ENCODE data around the gene NNMT.
A peak's percentile ranks its signal among the peaks of the same experiment; 100 is the strongest.

NNMT gene

DNA sequence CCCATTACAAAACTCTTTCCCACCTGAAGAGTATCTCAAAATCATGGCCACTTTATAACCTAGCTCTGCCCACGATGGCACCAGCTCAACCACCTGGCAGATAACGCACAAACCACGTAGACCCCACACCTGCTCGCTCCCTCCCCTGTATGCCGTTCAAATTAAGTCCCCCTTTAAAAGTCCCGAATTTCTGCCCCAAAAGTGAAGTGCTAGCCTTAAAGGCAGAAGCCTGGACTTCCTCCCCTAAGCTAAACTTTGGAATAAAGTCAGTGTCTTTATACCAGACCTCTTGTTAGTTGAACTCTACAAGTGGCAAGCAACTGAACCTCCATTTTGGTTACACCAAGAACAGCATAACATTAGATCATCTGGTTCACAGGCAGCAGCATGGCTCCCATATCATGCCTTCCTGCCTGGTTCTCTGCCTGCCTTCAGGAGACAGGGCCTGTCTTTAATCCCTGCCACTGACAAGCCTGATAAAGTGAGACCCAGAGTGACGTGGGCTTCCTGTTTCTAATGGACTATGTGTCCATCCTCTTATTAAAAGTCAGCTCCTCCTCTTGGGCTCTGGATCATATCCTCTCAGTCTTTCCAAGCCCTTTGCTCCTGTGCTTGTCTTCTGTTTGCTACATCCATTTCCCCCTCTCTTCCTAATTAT lies 32.6 kb upstream of the NNMT start:
- DNase-seq (ENCODE audit: low read depth): no peak

DNA sequence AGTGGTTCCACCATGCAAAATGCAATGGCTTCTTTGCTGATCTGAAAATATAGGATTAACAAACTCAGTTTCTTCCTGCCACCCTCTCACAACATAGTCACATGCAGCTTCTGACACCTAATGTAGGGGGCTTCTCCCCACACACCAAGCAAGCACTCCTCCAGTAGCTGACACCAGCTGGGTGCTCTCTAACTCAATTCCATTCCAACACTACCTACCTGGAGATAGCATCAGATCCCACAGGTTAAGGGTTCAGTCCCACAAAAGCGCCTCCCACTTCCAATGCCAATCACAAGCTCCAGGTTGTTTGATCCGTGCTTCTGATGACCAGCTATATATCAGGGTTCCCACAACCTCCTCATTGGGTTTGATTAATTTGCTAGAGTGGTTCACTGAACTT lies 31.8 kb upstream of the NNMT start:
- DNase-seq (ENCODE audit: low read depth): no peak

DNA sequence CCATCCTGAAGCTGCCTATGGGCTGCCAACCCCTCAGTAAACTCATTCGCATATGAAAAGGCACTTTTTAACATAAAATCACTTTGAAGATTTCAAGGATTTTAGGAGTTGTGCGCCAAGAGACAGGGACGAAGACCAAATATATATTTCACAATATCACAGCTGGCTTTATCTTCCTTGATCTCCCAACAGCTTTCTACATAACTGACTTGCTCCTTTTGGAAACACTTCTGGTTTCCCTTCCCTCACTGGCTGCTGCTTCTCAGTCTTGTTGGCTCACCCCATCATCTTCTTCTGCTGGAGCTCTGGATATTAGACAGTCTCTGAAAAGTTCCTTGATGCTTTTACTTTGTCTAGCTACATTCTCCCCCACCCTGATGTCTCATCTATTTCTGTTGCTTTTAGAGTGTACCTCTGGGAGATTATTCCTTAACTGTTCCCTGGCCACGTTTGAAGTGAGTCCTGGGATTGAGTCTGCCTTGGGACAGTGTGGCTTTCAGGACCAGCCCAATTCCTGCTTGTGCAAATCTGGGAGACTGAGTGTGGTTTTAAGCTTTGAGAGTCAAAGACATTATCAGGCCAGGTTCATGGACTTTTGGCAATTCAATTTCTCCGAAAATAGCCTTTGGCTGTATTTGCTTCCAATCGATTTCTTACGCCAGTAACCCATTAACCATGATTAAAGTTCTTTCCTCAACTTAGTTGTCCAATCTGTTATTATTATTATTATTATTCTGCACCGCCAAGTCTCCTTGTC lies 30.9 kb upstream of the NNMT start:
- DNase-seq (ENCODE audit: low read depth): no peak

DNA sequence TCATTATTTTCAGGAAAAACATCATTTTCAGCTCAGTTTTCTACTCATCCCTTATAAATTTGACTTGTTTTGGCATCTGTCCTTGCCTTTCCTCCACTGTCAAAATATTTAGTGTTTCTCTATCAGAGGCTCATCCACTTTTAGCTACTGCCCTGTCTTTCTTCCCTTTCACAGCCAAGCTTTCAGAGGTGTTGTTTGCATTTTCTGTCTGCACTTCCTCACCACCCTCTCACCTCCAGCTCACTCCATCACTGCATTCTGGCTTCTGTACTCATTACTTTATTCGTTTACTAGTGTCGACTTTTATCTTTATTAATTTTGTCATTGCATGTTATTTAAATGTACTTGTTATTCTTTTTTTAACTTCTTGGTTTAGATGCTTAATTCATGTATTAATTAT lies 26.7 kb upstream of the NNMT start:
- DNase-seq (ENCODE audit: low read depth): no peak

DNA sequence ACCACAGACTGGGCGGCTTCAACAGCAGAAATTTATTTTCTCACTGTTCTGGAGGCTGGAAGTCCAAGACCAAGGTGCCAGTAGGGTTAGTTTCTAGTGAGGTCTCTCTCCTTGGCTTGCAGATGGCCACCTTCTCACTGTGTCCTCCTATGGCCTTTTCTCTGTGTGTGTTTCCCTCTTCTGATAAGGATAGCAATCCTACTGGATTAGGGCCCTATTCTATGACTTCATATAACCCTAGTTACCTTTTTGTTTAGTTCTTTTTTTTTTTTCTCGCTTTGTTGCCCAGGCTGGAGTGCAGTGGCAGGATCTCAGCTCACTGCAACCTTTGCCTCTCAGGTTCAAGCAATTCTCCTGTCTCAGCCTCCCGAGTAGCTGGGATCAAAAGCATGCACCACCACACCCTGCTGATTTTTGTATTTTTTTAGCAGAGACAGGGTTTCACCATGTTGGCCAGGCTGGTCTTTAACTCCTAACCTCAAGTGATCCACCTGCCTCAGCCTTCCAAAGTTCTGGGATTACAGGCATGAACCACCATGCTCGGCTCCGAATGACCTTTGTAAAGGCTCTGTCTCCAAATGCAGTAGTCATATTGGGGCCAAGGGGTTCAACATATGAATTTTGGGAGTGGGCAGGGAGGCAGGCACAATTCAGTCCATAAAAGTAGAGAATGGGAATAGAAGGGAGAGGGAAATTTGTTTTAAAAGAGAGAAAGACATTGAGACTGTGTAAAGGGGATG lies 25.5 kb upstream of the NNMT start:
- no peak for DNase-seq (ENCODE audit: low read depth)

DNA sequence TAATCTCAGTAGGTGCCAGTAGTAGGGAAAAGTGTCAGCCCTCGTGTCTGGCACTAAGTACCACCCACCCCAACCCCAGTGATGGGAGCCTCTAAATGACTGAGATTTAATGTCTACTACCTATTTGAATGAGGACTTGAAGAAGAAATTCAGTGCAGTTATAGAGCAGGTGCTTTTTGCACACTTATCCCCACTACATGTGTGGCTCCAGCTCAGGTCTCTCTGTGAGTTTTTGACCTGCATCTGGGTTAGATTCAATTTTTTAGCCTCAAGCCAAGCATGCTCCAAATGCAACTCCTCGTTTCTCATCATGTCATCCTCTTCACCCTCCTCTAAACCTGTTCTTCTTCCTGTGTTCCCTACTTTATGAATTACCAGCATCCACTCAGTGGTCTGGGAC lies 24.9 kb upstream of the NNMT start:
- no peak for DNase-seq (ENCODE audit: low read depth)

DNA sequence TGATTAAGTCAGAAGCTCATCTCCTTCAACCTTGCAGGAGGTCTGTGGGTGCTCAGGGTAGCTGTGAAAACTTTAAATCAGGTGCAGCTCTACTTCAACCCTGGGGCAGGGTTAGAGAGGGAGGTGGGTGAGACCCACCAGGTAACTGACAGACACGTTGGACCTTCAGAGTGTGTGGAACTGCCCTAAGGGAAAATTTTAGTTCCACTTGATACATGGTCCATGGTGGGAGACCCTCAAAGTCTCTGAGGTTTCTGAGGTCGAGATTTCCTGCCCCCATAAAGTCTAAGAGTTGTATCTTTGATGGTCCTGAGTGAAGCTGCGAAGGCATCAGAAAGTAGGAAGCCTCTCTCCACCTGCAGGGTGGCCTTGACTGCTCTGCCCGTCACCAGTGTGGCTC lies 23.9 kb upstream of the NNMT start:
- DNase-seq (ENCODE audit: low read depth): no peak

DNA sequence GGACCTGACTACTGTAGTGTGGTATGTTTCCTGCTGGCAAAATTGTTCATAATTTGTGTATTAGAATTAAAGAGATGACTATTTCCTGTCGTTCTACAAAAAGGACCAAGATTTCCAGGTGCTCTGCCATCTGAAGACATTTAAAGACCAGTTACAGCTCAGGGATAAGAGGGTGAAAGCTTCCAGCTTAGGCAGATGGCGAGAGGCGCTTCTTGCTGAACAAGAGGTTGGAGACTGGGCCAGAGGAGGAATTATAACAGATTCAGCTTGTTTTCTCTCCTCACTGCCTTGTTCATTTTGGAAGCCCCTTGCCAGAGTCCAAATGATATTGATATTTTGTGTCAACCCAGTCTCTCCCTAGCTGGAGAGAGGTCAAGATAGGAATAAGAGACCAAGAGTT lies 23.1 kb upstream of the NNMT start:
- DNase-seq (ENCODE audit: low read depth): no peak

DNA sequence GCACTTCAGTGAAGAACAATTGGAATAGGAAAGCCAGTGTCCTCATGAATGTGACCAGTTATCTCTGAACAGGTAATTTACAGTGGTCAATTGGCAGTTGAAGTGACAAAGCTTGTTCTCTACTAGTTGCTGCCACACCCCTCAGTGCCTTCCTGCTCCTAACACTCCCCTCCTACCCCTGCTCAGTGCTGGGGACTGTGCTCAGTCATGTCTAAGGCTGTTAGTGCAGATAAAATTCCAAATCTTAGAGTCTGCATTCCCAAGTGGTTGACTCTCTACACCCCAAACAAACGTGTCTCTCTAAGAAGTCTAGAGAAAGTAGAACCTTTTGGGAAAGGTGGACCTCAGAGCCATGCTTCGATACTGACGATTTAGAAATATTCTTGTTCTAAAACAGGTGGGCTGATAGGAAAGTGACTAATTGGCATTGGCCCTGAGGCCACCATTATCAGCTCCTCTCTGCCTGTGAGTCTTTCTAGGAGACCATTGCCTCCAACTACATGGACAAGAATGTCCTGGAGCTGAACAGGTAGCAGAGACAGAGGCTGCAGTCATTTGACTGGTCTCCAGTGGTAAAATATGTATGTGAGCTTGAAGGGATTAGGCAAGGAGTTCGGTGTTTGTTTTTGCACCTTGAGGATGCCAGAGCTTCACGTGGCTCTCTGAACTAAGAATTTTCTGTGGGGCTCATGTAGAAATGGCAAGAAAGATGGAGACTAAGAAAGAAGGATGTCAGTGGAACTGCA lies 22.1 kb upstream of the NNMT start:
- no peak for DNase-seq (ENCODE audit: low read depth)

DNA sequence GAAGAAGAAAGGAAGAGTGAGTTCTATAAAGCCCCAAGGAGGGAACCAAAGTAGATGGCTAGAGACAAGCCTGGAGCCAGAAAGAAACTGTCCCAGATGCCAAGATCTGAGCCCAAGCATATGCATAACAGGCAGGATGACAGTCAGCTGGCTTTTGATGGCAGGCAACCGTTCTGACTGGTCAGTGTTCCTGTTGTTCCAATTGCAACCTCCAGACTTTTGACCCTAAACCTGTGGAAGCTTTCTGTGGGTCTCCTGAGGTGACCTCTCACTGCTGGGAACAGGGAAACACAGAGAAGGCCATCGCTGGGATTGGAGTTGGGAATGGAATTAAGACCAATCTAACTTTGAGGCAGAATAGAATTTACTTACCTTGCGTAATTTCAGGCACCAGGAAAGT lies 21.6 kb upstream of the NNMT start:
- DNase-seq (ENCODE audit: low read depth): no peak

DNA sequence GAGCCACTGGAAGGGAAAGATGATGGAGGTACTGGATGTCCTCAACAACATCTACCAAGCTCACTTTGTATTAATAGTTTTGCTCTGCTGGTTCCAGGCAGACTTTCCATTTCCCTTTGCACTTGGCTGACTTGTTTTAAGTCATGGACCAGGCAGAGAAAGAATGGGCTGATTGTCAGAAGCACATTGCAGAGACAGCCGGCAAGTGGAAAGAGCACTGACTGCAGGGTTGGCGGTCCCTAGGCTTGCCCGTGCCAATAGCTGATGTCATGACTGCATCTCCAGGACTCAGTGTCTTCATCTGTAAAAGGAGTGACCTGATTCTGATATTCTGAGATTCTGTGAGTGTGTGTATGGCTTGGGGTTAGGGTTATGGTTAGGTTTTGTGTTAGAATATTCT lies 20.9 kb upstream of the NNMT start:
- DNase-seq (ENCODE audit: low read depth): no peak

DNA sequence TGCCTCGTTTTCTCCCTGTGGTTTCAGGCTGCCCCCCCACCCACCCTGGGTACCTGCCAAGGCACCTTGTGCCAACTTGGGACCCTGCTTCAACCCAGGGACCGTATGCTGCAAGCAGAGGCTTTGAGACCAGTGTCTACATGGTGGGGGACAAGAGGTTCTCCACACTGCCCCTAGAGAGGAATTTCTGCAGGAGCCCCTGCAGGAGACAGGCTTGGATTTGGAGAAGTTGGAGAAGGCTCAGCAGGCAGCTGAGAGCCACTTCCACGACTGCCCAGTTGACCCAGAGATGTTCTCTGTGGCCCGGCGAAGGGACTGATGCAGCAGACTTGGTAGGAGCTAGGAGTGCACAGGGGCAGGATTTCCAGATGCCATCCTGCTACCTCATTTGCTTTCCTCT lies 20.1 kb upstream of the NNMT start:
- no peak for DNase-seq (ENCODE audit: low read depth)

DNA sequence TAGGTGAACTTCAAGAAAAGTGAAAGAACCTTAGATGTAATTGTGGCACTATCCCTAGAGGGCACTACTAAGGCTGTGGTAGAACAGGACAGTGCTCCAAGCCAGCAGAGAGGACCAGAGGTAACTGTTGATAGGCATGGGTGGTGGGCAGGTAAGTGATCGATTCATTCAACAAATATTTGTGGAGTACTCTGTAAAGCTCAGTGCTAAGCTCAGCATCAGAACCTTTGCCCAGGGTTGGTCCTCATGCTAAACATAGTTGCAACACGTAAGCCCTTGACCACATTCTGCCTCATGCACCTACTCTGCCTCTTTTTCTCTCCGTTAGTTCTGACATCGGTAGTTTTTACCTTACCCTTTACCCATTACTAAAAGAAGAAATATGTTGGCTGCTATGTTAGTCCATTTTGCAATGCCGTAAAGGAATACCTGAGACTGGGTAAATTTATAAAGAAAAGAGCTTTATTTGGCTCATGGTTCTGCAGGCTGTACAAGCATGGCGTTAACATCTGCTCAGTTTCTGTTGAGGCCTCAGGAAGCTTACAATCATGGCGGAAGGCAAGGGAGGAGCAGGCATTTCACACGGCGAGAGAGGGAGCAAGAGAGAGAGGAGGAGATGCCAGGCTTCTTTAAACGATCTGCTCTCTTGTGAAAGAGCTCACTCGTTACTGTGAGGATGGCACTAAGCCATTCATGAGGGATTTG lies 18.4 kb upstream of the NNMT start:
- DNase-seq (ENCODE audit: low read depth): no peak

DNA sequence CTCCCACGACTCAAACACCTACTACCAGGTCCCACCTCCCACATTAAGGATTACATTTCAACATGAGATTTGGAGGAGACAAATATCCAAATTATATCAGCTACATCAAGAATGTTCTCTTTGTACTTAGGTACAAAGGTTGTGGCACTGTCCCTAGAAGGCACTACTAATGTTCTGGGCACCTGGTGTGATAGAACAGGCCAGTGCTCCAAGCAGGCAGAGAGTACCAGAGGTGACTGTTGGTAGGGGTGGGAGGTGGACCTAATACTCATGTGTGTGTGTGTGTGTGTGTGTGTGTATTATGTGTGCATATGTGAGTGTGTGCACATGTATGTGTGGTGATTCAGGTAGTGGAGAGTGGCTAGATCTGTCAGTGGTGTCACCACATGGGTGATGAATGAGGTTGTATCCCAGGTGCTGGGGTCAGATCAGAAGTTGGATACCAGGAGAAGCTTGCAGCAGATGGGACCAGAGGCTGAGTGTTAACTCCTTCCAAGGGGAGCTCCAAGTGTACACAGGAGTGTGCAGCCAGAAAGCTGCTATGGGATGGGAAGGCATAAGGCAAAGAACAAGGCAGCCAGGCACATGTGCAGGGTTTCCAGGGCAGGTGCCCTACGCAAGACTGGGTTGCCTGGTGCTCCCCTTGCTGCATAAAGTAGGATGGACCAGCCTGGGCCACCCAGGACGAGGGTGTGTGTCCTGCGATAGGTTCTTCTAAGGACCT lies 17.7 kb upstream of the NNMT start:
- DNase-seq (ENCODE audit: low read depth): no peak

DNA sequence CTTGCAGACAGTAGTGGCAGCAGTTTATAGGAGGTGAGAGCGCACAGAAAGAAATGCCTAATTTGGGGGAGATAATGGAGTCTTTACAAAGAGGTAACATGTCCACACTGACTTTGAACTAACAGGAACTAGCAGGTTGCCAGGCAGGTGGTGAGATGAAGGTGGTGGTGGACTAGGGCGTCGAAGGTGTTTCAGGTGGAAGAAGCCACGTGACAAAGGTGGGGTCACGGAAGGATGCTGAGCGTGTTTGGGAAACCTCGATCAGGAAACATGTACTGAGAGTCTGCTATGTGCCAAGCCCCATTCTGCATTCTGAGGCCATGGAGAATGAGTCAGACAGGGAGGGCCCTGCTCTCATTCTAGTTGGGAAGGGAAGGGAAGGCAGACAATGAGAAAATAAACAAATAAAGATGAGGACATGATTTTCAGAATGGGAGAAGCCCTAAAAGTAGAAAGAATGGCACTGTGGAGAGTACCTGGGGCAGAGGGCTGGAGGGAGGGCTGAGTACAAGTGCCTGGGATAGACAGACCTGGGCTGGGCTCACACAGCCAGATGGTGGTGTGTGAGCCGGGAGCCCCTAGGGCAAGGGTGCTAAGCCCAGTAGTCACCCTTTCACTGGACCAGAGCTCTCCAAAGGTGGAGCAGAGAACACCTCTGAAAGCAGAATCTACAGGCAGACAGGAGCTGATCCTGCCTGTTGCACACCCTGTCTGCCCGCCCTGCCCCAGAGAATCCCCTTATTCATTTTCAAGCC lies 16.2 kb upstream of the NNMT start:
- DNase-seq (ENCODE audit: low read depth): peak; percentile 82

DNA sequence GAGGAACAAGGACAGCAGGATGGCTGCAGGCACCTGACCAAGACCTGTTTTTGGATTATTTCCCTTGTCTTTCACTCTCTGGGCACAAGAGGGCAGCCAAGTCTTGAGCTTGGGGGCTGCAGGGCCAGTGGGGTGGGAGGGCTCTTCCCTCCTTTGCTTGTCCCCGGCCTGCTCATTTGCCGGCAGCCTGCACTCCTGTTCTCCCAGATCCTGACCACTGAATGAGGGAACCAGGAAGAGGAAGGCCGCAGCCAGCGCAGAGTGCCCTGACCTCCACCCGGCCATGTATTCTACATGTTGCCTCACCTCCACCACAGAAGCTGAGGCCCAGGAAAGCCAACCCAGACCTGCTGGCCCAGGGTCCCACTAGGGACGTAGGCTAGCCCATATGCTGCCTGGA lies 15.5 kb upstream of the NNMT start:
- DNase-seq (ENCODE audit: low read depth): peak; percentile 89

DNA sequence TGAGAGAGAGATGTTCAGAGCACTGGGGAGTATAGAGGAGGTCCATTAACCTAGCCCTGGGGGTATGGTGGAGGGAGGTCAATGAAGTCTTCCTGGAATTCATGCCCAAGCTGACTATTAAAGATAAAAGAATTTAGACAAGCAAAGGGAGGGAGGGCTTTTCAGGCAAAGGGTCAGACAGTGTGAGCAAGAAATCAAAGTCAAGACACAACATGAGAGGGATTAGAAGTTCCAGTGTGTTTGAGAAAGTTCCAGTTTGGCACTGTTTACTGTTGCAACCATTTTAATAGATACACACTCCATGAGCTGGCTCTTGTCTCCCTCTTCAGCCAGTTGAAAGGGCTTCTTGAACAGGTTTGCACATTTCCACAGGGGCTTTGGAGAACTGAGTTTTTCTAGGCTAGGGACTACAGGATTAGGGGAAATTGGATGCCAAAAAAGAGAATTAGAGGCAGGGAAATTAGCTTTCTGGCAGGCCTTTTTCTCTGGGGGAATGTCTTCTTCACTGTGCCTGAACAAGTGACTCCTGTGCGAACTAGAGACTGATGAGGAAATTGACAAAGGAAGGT lies 14.7 kb upstream of the NNMT start:
- peak; percentile 50 for DNase-seq (ENCODE audit: low read depth)

DNA sequence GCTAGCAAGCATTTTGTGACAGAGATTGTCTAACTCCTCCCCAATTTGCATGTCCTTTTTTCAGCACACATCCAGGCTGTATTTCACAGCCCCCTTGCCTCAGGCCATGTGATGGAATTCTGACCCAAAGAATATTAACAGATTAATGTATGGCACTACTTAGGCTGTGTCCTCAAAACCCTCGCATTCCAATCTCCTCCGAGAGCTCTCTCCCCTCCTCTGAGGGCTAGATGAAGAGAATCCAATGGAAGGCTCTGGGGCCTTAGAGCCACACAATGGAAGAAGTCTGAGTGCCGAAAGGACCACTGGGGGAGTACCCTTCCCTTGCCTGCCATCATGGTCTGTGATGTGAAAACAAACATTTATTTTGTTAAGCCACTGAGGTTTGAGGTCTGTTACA lies 13.7 kb upstream of the NNMT start:
- DNase-seq (ENCODE audit: low read depth): no peak

DNA sequence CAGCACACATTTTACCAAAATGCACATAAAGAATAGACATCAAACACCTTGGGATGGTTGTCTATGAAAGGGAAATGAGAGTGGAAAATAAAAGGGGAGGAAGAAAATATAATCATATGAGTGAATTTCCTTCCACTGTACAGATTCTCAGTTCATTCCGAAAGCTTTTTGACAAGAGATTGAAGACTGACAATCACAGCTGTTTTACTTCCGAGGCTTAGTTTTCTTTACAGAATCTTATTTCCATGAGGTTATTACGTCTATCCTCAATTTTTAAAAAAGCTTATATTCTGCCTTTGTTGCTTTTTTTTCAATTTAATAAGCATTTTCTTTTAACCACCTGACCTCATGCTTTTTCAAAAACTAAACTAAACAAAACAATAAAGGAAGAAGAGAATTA lies 12.8 kb upstream of the NNMT start:
- no peak for DNase-seq (ENCODE audit: low read depth)

DNA sequence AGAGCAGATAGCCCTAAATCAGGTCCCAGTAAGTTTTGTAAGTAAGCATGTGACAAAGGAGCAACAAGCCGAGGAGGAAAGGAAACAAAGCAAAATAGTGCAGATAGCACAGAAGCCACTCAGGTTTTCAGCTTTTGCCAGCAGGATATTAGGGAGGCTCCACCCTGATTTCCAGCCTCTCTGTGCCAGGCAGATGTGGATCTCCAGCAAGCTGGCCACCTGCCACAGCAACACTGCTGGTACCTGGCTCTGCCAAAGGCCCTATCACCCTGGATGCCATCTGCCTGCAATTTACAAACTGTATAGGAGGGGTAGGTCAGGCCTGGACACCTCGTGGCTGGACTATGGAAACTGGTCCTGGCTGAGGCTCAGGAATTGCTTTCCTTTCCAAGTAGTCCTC lies 12.2 kb upstream of the NNMT start:
- no peak for DNase-seq (ENCODE audit: low read depth)

Data from iris pigment epithelial cell (primary cell).